GM19438 (cell line): ENCODE results near the gene ZNF692.
"Not testable (repeated sequence)": the region's sequence is repeated elsewhere in the genome, so short reads cannot be mapped to it uniquely, and the experiment has no call there.

Experiments used
- ATAC-seq: cut with Tn5 transposase; IDR thresholded peaks from one replicate; pipeline ENCODE4 v1.9.1; 2021; ENCODE audit warnings: low read depth; ENCODE audit not compliant: unreplicated experiment

The ZNF692 gene

DNA sequence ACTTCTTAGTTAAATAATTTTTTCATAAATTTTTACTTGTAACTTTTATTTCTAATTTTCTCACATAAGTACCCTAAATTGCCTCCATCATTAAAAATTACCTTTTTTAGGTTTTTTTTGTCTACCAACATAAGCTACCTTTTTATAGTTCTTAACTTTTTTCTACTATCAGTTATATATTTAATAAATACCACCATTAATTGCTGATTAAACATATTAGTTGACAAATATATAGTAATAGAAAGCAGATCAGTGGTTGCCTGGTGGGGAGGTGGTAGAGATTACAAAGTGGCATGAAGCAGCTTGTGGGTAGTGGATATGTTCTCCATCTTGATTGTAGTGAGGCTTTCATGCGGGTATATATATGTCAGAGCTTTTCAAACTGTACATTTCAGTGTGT, 27.0 kb downstream of the ZNF692 start:
- ATAC-seq: no peak

GRCh38 chr1:248830718-248831017, 28.2 kb downstream of the ZNF692 start:
- not testable (repeated sequence) for ATAC-seq

DNA sequence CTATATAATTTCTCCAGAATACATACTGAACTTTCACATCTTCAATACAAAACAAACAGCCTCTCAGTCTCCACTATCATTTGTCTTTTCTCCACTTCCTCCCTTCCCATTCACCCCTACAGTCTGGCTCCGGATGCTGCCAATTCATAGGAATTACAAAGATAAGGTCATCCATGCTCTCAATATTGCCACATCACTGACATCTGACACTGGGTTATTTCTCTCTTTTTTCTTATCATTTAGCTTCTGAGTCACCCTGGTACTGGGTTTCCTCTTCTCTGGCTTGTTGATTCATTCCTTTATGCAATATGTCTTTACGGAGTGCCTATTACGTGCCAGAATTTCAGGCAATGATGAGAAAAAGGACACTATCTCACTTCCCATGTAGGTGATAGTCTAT, 30.0 kb downstream of the ZNF692 start:
- ATAC-seq: no peak

- peak; percentile 95 for ATAC-seq
Measured at GRCh38 chr1:248825909-248826760, 32.8 kb downstream of the ZNF692 start, which contains the start of gene SH3BP5L. SH3BP5L (minus strand) TSS chr1:248825915; CDS start chr1:248824935, 980 bp downstream.

GRCh38 chr1:248825573-248825908, 33.3 kb downstream of the ZNF692 start:
- ATAC-seq: peak; percentile 5

GRCh38 chr1:248825136-248825535, 33.7 kb downstream of the ZNF692 start:
- ATAC-seq: no peak

- no peak for ATAC-seq
Measured at GRCh38 chr1:248824701-248825100, 34.2 kb downstream of the ZNF692 start.

- no peak for ATAC-seq
Measured at GRCh38 chr1:248824301-248824700, 34.6 kb downstream of the ZNF692 start.

GRCh38 chr1:248823517-248824001, 35.3 kb downstream of the ZNF692 start:
- no peak for ATAC-seq

DNA sequence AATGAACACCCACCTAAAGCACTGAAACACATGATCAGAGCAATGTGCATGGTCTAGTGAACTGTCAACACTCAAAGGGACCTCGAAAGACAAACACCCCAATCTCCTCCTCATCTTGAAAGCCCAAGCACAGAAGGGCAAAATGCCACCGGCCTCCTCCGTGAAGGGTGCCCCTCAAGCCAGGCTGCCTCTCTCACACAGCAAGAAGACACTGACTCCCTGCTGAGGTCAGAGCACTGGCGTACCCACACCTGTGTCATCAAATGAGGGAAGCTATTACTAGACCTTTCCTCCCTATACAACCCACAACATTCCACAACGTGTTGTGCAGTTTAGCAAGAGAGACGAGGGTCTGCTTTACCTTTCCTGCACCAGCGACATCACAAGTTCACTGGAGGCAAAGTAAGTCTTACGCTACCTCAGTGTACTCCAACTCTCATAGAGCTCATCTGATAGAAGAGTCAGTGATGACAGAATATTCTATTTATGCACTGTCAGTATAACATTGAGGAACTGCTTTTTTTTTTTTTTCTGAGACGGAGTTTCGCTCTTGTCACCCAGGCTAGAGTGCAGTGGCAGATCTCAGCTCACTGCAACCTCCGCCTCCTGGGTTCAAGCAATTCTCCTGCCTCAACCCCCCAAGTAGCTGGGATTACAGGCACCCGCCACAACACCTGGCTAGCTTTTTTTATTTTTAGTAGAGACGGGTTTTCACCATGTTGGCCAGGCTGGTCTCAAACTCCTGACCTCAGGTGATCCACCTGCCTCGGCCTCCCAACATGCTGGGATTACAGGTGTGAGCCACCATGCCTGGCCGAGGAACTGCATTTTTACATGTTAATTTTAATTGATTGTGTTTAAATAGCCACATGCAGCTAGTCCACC, 36.5 kb downstream of the ZNF692 start:
- ATAC-seq: no peak

GRCh38 chr1:248821641-248822040, 37.2 kb downstream of the ZNF692 start:
- no peak for ATAC-seq

GRCh38 chr1:248821101-248821500, 37.8 kb downstream of the ZNF692 start:
- ATAC-seq: no peak

DNA sequence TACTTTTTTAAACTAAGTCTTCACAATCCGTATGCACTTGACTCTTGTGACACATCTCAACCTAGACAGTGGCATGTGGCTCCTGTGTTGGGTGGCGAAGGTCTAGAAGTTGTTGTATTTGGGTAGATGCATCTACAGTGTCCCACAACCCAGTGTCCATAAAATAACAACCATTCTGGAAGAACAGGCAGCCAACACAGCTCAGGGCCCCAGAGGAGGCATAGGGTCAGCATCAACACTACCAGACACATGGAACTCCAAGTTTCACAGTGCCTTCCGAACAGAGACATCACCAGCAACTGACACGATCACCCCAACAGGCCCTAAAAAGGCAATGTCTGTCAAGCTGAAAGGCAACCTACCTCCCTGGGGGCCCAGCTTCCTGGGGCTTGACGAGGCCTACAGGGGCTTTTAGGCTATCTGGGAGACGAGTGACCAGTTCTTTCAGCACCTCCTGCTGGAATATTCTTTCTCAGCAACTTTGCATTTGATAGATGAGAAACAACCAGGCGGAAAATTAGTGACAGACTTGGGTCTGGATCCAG, 38.8 kb downstream of the ZNF692 start:
- ATAC-seq: no peak

- ATAC-seq: no peak
Measured at GRCh38 chr1:248818505-248819374, 40.1 kb downstream of the ZNF692 start.

GRCh38 chr1:248817065-248817464, 41.8 kb downstream of the ZNF692 start:
- ATAC-seq: no peak

GRCh38 chr1:248816042-248816851, 42.6 kb downstream of the ZNF692 start:
- no peak for ATAC-seq

DNA sequence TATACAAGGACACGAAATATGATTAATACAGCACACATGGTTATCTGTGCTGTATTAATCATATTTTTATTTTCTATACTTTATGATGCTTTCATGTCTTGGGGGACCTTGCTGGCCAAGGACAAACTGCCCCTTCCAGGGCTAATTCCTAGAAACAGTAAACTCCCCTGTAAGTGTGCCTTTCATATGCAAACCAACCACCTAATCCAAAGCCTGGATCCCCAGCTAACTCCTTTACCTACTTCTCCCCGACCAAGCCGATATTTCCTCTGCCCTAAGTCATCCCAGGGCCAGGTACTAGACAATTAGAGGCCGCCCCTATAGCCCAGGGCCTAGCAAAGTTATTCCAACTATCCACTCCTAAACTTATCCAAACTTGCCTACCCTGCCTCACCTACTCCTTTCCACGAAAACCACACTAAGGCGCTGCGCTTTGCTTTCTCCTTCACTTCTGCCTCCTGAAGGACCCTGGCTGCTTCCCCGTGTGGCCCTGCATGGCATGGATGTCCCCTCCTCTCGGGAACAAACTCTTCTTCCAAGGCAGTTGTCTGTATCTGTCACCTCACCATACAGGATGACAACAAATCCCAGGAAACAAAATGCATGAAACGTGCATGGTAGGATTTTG, 43.4 kb downstream of the ZNF692 start:
- no peak for ATAC-seq

DNA sequence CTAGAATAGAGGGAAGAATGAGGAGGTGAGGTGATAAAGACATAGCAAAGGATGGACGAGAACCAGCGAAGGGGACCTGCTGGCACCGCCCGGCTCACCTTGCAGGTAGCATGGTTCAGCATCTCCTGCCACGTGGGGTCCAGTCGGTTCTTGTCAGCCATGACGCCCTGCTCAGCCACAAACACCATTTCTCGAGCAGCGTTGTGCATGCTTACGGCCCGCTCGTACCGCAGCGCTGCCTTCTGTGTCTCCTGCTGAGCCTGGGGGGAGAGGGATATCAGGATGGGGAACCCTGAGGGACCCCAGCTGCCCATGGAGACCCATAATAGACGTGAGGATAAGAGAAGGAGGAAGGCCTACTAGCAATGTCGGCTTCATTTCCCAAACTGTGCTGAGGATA, 44.5 kb downstream of the ZNF692 start:
- ATAC-seq: no peak

- no peak for ATAC-seq
Measured at GRCh38 chr1:248813546-248813945, 45.3 kb downstream of the ZNF692 start.
